Femur (tissue), 1 donor: ENCODE data around the gene SLC33A1.
"Not testable (repeated sequence)": the region's sequence is repeated elsewhere in the genome, so short reads cannot be mapped to it uniquely, and the experiment has no call there.

ENCODE experiments used
- DNase-seq: peaks from one replicate; pipeline ENCODE4 v3.0.0-alpha.2; 2017

Gene SLC33A1

DNA sequence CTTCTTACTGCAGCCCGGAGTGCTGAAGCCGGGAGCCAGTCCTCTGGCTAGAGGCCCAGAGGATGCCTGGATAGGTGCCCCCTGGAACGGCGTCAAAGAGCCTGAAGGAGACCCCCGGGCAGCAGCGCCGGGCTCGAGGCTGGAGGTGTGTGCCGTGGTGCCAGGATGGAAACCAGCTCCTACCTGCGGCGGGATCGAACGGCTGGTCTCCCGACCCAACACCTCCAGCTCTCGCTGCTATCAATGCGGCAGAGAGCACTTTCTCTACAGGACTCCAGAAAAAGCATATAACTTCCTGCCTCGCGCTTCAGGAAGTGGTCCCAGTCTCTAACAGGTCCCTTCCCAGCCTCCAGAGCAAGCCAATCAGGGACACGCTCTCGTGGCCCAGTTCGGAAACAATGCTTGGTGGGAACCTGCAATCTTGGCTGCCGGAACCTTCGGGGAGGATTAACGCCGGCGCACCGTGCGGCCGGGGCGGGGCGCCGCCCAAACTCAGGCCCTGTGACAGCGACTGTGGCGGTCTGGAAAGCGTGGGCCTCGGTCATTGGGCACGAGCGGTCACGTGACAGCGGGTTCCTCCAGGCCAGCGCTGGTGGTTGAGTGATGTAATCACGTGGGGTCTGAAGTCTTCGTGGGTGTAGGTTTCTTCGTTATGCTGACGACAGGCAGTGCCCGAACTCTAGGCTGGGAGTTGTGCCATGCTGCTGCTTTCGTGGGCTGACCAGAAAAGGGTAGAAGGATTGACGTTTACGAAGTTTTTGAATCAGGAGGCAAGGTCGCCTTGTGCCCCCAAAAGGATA, at the start of gene SLC33A1:
TSS of gene SLC33A1 (minus strand) at position 287 of the 800 bp plus-strand sequence. CDS start 430 bp downstream, outside the sequence.
- peak; percentile 100 for DNase-seq

DNA sequence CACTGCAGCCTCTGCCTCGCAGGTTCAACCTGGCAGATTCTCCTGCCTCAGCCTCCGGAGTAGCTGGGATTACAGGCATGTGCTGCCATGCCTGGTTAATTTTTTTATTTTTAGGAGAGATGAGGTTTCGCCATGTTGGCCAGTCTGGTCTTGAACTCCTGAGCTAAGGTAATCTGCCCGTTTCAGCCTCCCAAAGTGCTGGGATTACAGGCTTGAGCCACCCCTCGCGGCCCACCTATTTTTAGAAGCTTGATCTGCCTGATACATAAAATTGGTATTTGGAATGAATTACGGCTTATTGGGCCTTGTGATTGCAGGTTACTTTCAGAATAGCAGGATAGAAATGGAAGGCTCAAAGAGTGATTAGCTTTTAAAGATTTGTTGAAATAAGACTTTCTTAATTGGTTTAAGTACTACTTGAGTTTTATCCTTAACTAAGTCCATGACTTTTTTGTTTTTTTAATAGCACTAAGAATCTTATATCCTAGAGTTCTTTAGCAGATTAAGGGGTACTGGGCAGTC, 41.2 kb upstream of the SLC33A1 start:
- DNase-seq: no peak

DNA sequence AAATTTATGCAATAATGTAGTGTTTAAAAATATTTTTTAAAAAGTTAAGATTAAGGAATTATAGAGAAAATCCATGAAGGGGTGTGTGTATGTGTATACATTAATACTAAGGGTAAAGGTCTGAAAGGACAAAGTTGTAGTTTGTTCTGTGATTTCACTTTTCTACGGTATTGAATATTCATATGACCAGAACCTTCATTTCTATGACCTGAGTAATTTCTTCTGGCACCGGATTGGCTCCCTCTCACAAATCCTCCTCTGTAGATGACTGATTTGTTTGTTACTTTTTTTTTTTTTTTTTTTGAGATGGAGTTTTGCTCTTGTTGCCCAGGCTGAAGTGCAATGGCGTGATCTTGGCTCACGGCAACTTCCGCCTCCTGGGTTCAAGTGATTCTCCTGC, 37.1 kb upstream of the SLC33A1 start:
- DNase-seq: no peak

DNA sequence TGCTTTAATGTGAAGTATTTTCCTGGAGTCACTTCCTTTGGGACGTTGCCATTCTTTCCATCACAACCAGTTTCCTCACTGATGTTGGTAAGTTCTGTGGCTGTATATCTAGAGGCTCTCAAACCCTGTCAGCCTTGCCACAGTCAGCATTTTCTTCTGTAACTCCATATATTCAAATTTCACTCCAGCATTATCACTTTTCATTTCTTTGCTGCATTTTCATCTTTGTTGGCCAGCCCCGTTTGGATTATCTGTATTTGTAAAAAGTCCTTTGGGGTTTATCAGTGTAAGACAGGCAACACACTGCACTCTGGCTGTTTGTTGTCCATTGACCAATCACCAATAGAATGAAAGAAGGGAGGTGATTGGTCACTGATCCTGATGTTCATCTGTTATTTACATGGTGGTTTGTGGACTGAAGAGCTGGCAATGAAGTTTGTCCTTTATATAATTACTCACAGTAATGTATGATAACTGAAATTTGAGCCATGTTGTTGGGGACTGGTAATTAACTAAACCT, 36.5 kb upstream of the SLC33A1 start:
- peak; percentile 24 for DNase-seq

DNA sequence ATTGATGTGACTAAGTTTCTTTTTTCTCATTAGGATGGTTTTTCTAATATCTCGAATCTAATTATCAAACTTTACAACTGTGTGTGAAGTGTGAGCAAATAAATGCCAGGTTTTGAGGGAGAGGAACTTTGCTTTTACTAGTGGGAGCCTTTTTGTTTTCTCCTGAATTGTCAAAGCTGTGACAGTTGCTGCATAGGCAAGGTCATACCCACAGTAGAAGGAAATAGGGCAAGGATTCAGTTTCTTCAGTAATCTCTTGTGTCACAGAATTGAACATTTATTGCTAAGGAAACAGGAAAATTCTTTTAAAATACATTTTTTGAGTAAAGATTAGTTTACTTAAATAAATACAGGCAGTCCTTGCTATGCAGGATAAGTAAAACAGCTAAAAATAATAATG, 35.7 kb upstream of the SLC33A1 start:
- DNase-seq: no peak

DNA sequence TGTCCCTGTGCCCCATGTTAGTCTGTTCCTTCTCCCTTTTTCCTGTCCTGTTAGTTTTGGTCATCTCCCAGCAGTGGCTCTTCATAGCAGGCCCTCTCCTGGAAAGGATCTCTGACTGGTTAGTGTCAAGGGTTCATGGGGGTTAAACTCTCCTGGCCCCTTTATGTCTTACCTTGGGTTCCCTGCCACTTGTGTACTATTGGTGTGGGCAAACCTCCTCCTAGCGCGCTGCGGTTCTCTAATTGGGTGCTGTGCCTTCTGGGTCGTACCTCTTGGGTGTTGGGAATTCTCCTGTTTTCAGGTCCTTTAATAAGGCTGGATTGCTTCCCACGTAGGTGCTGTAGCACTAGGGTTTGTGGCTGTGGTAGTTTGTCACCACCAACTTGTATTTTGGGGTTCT, 35.0 kb upstream of the SLC33A1 start:
- no peak for DNase-seq

DNA sequence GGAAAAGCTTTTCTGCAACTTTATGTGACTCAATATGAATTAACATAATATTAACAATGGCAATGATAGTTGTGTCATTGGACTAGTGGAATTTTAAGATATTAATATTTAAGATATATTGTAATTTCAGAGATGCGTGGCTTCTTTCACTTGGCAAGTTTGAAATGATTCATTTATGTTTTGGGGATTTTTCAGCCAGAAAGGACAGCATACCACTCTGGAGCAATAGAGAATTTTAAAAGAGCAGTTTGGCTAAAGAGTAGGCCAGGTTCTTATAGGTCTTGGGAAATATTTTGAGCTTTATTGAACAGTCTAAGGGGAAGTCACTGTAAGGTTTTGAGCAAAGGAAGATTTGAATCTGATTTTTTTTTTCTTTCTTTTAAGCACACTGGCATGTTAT, 32.7 kb upstream of the SLC33A1 start:
- DNase-seq: no peak

DNA sequence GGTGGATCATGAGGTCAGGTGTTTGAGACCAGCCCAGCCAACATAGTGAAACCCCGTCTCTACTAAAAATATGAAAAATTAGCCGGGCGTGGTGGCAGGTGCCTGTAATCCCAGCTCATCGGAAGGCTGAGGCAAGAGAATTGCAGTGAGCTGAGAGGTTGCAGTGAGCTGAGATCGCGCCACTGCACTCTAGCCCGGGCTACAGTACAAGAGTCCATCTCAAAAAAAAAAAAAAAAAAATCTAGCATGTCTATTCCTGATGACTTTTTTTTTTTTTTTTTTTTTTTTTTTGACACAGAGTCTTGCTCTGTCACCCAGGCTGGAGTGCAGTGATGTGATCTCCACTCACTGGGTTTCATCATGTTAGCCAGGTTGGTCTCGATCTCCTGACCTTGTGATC, 32.1 kb upstream of the SLC33A1 start:
- DNase-seq: not testable (repeated sequence)

DNA sequence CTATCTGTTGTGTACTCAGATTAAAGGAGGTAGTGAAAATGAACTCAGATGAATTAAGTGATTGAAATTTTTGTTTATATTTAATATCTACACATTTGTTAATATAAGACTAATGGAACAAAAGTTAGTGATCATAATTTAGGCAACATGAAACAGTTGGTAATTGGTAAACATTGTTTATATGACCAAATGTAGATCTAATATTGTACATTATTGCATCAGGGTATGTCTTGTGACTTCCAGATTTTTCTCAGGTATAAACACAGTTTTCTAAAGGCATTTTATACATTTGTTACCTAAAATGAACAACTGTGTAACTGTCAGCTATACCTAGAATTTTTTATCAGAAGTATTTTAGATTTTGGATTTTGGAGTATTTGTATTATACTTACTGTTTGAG, 31.1 kb upstream of the SLC33A1 start:
- DNase-seq: no peak

DNA sequence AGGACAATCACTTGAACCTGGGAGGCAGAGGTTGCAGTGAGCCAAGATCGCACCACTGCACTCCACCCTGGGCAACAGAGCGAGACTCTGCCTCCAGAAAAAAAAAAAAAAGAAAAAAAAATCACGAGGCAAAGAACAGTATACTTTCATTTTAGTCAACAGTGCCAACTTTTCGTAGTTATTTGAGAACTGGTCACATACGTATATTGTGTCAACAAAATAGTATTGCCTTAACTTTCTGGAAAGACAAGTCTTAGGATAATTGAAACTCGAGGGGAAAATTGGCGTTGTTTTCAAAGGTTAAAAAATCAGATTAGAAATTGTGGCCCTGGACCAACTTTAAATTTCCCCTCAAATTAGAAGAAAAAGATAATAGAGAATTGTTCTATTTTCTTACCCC, 30.1 kb upstream of the SLC33A1 start:
- no peak for DNase-seq

DNA sequence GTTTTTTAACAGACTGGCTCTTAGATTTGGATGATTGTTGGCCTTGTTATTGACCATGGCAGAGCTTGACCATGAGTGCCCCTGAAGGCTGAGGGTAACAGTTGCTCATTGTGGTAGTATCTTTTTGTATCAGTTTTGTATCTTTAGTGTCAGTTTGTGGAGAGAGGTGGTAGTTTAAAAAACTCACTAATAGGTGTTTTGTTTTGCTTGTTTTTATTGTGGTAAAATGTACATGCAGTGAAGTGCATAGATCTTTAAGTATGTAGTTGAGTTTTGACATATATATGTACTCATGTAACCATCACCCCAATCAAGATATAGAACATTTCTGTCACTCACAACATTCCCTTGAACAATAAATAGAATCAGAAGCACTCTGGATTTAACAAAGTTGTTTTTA, 26.1 kb upstream of the SLC33A1 start:
- DNase-seq: no peak

DNA sequence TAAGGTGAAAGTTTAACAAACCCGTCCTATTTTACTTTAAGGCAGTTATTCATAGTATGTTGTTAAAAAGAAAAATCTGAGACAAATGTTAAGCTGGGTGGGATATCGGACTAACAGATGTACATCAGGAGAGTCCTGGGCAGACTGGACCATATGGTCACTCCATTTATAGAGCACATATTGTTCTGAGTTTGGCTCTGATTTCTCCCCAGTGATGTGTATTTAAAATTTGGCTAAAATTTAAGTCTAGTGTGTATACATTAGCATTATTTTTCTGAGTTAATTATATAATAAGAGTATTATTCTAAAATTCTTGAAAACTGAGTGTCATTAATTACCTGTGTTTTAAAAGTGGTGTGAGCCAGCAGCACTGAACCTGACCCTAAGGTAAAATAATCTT, 22.3 kb upstream of the SLC33A1 start:
- no peak for DNase-seq

DNA sequence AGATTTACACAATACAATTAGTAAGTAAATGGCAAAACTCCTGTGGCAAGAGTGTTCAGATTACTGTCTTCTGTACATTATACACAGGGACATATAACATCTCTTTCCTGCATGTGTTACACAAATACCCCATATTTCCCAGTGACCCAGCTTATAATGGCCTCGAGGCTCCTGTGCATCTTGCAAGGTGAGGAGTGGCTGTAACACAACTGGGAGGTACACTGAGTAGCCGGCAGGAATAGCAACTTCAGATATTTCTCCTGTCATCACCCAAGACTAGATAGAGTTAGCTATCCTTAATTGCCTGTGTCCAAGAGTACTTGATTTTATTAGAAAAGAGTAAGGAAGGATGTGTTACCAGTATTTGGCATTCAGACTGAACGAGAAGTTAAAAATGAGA, 21.8 kb upstream of the SLC33A1 start:
- no peak for DNase-seq

DNA sequence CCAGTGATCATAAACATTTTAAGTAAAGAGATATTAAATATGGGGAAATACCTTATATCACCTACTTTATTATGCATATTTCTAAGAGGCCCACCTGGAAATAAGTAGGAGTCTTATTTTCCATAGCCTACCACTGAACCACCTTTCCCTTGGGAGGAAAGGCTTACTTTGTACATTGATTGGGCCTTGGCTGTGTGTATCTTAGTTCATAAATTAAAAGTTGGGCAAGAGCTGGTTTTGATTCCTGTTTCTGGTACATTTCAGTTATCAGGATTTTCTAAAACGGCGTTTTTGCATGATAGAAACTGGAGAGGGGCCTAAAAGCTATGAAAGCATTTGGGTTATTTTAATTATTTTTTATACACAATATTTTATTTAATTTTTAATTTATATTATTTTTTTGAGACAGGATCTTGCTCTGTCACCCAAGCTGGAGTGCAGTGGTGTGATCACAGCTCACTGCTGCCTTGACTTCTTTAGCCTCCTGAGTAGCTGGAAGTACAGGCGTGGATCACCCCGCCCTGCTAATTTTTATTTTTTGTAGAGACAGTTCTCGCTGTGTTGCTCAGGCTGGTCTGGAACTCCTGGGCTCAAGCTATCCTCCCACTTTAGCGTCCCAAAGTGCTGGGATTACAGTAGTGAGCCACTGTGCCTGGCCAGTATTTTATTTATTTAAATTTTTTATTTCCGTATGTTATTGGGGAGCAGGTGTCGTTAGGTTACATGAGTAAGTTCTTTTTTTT, 18.8 kb upstream of the SLC33A1 start:
- DNase-seq: no peak

DNA sequence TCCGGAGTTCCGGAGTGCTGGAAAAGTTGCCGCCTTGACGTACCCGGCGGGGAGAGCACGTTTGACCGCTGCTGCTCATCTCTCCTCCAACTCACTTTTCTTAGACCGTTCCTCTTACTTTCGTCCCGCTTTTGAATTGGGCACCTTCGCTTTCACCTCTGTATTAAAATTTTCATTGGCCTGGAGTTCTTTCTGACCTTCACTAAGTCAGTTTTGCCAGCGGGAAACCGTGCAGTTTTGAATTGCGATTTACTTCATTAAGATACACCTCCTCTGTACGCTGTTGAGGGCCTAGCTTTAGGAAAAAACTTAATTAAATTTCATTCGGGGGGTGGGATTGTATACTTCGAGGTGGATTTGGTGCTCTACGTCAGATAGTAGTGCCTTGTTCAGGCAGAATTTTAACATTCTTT, 17.5 kb upstream of the SLC33A1 start:
- DNase-seq: no peak

DNA sequence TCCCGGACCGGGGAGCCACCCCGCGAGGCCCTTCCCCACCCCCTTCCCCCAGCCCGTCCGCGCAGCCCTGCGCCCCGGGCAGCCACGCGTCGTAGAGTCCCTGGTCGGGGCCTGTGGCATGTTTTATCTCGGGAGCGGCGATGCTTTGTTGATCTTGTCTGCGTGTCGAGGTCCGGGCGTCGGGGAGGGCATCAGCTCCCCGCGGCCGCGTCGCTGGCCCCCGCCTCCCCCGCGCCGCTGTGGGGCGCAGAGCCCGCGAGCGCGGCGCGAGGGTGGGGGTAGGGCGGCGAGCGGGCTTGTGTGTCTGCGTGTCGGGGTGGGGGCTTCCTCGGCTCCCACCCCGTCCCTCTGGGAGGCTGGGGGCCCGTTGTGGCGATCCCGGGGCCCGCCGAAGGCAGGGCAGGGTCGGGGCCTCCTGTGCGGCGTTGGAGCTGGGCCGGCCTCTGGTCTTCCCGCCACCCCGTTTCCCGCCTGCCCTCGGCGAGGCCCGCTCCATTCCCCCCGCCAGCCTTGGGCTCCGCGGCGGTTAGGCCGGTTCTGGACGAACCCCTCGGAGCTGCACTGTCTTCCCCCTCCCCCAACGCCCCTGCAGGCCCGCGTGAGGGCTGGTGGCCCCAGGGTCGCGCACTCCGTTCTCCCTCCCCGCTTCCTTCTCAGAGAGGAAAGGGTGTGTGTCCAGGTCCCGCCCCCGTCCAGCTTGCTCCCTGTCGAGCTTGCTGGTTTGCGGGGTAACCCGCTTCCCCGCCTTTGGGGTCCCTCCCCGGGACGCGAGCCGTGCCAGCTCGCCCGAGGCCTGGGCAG, 16.9 kb upstream of the SLC33A1 start:
- DNase-seq: peak; percentile 81

DNA sequence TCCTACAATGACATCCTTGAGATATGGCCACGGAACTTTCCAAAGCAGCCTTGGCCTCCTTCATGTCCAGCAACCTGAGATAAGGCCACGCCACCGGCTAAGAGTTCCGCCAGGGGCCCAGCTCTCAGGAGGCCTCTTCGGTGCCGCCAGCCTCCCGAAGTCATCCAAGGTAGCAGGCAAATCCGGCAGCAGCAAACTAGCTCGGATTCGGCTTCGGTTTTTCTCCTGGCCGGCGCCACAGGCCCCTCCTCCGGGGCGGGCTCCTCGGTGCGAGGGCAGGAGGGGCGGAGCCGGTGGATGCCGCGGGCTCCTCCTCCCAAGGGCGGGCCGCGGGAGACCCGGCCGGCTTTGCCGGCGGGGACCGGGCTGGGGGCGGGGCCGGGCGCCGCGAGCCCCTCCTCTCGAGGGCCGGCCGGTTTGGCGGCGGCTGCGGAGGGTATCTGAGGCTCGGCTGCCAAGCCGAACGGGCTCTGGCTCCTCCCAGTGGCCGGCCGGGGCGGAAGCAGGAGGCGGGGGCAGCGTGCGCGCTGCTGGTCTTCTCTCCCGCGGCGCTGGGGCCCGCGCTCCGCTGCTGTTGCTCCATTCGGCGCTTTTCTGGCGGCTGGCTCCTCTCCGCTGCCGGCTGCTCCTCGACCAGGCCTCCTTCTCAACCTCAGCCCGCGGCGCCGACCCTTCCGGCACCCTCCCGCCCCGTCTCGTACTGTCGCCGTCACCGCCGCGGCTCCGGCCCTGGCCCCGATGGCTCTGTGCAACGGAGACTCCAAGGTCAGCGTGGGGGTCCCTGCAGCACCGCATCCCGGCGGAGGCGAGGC, 16.1 kb upstream of the SLC33A1 start, which contains the start of gene GMPS:
TSS of gene GMPS (plus strand) at position 518 of the 812 bp plus-strand sequence. CDS start at position 739, 221 bp downstream.
- peak; percentile 98 for DNase-seq

DNA sequence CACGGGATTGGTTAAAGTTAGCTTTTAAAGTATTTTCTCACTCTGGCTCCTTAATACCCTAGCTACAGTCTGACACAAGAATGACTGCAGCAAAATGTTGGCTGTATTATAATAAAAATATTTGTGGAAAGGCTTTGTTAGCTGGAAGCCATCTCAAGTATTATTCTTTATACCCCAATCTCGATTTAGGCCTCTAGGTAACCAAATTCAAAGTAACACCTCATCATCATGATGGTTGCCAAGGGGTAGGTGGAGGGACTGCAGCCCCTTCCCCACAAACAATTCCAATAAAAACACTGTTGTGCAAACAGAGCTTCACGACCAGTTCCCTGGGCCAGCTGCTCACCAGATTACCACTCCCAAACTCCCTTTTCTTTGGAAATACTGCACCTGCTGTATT, 15.5 kb upstream of the SLC33A1 start:
- DNase-seq: no peak

DNA sequence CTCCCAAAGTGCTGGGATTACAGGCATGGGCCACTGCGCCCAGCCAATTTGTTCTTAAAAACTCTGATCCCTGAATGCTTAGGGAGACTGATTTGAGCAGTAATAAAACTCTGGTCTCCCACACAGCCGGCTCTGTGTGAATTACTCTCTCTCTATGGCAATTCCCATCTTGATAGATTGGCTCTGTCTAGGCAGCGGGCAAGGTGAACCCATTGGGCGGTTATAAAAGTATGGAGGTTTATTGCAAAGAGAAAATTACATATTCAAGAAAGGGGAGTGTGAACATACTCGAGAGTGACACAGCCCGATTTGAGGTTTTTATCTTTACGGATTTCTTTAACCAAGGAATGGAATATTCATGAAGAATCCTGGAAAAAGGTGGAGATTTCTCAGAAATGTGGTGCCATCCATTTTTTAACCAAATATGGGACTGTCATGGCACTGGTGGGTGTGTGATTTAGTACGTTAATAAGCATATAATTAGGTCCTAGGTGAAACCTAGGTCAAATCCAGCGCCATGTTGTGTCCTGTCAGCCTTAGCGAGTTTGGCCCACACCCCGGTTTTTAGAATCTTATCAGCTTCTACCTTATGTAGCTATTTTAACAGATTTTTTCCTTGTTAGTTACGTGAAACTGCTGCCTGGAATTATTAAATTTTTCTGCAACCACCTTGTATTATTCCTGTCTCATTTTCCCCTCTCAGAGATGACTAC, 9.0 kb upstream of the SLC33A1 start:
- DNase-seq: no peak

DNA sequence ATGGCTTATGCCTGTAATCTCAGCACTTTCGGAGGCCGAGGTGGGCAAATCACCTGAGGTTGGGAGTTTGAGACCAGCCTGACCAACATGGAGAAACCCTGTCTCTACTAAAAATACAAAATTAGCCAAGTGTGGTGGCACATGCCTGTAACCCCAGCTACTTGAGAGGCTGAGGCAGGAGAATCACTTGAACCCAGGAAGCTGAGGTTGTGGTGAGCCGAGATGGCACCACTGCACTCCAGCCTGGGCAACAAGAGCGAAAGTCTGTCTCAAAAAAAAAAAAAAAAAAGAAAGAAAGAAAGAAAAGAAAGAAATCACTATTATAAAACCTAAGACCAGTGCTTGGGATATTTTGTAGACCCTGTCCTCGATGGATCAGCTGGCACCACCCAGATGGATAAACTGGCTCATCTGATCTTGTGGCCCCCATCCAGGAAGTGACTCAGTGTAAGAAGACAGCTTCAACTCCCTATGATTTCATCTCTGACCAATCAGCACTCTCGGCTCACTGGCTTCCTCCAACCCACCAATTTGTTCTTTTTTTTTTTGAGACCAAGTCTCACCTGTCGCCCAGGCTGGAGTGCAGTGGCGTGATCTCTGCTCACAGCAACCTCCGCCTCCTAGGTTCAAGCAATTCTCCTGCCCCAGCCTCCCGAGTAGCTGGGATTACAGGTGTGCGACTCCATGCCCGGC, 8.2 kb upstream of the SLC33A1 start:
- DNase-seq: not testable (repeated sequence)
